Neural cell (in vitro differentiated cells): Measurements from ENCODE around the gene DDOST. TPM values are rescaled to one million over a fixed set of nuclear protein-coding genes. Genes with fewer than 3 reads are reported as not detected.

ENCODE experiments used
- H2AFZ ChIP-seq: fragments of 200-600, 300-800 bp; sonication (generic), shearing (Covaris generic); 2 replicates; pipeline ENCODE4 v1.6.0; 2014; ENCODE audit warnings: low read depth, mild to moderate bottlenecking, antibody characterized with exemption, low read length, moderate library complexity
- H3F3A ChIP-seq: fragments of 200-600 bp; shearing (Covaris generic); 2 replicates; pipeline ENCODE4 v1.6.1; 2016; ENCODE audit warnings: mild to moderate bottlenecking, moderate library complexity, mixed read lengths, antibody characterized with exemption, low read length; ENCODE audit not compliant: insufficient read depth, poor library complexity, severe bottlenecking
- H3K27ac ChIP-seq: fragments of 200-600, 300-800 bp; sonication (generic), shearing (Covaris generic); 2 replicates; pipeline ENCODE4 v1.5.1; 2014; ENCODE audit warnings: mild to moderate bottlenecking, low read length, moderate library complexity
- H3K27me3 ChIP-seq: fragments of 300-800, 200-600 bp; sonication (generic), shearing (Covaris generic); 2 replicates; pipeline ENCODE4 v1.6.0; 2014; ENCODE audit warnings: mild to moderate bottlenecking, low read depth, low read length, moderate library complexity; ENCODE audit not compliant: insufficient read depth
- H3K36me3 ChIP-seq: fragments of 300-800, 200-600 bp; sonication (generic), shearing (Covaris generic); 2 replicates; pipeline ENCODE4 v1.5.1; 2014; ENCODE audit warnings: mild to moderate bottlenecking, antibody characterized with exemption, low read length, moderate library complexity; ENCODE audit not compliant: insufficient read depth
- H3K4me2 ChIP-seq: fragments of 300-800, 200-600 bp; sonication (generic), shearing (Covaris generic); 2 replicates; pipeline ENCODE4 v1.6.0; 2014; ENCODE audit warnings: mild to moderate bottlenecking, low read length
- H3K4me3 ChIP-seq: fragments of 300-800, 200-600 bp; sonication (generic), shearing (Covaris generic); 2 replicates; pipeline ENCODE4 v1.5.1; 2014; ENCODE audit warnings: mild to moderate bottlenecking, low read length, moderate library complexity
- H3K79me2 ChIP-seq: fragments of 200-600 bp; shearing (Covaris generic); replicated peaks from 2 replicates; pipeline ENCODE4 v1.6.0; 2014; ENCODE audit warnings: mild to moderate bottlenecking, low read length, moderate library complexity; ENCODE audit not compliant: insufficient read depth
- H3K9ac ChIP-seq: fragments of 300-800, 200-600 bp; sonication (generic), shearing (Covaris generic); 2 replicates; pipeline ENCODE4 v1.6.1; 2016; ENCODE audit warnings: mild to moderate bottlenecking, low read length, mixed read lengths
- H3K9me2 ChIP-seq: fragments of 200-600 bp; shearing (Covaris generic); 2 replicates; pipeline ENCODE4 v1.6.1; 2016; ENCODE audit warnings: mild to moderate bottlenecking, low read length, mixed read lengths; ENCODE audit not compliant: insufficient read depth
- H3K9me3 ChIP-seq: fragments of 200-600, 300-800 bp; sonication (generic), shearing (Covaris generic); 2 replicates; pipeline ENCODE4 v1.6.1; 2016; ENCODE audit warnings: mild to moderate bottlenecking, mixed run types, low read length, moderate library complexity, mixed read lengths
- H4K20me1 ChIP-seq: fragments of 200-600 bp; shearing (Covaris generic); 2 replicates; pipeline ENCODE4 v1.6.1; 2016; ENCODE audit warnings: mild to moderate bottlenecking, mixed run types; ENCODE audit not compliant: insufficient read depth
- EP300 ChIP-seq: fragments of 450-650 bp; conservative IDR thresholded peaks from 2 replicates; pipeline ENCODE4 v1.6.1; 2014; ENCODE audit warnings: antibody characterized with exemption, mild to moderate bottlenecking, moderate library complexity; ENCODE audit not compliant: poor library complexity, severe bottlenecking
- EZH2 ChIP-seq: fragments of 200-600, 300-800 bp; shearing (Covaris generic), sonication (generic); IDR thresholded peaks from 2 replicates; pipeline ENCODE4 v1.6.1; 2014; ENCODE audit warnings: antibody characterized with exemption, low read length, borderline replicate concordance, mild to moderate bottlenecking; ENCODE audit not compliant: insufficient read depth, poor library complexity, severe bottlenecking
- MXI1 ChIP-seq: fragments of 450-650 bp; conservative IDR thresholded peaks from 2 replicates; pipeline ENCODE4 v1.6.1; 2014; ENCODE audit warnings: antibody characterized with exemption, mild to moderate bottlenecking; ENCODE audit not compliant: poor library complexity, severe bottlenecking
- POLR2AphosphoS5 ChIP-seq: IDR thresholded peaks from 2 replicates; pipeline ENCODE4 v1.6.1; 2012
- RAD21 ChIP-seq: fragments of 450-650 bp; conservative IDR thresholded peaks from 2 replicates; pipeline ENCODE4 v1.6.1; 2014; ENCODE audit warnings: antibody characterized with exemption, mild to moderate bottlenecking, moderate library complexity
- REST ChIP-seq: IDR thresholded peaks from 2 replicates; pipeline ENCODE4 v1.6.1; 2012; ENCODE audit warnings: borderline replicate concordance
- SMC3 ChIP-seq: fragments of 450-650 bp; conservative IDR thresholded peaks from 2 replicates; pipeline ENCODE4 v1.6.1; 2014; ENCODE audit warnings: antibody characterized with exemption, mild to moderate bottlenecking, moderate library complexity; ENCODE audit not compliant: poor library complexity
- TAF1 ChIP-seq: IDR thresholded peaks from 2 replicates; pipeline ENCODE4 v1.6.1; 2012; ENCODE audit warnings: low read depth
- polyA plus RNA-seq: library from polyadenylated mRNA; depleted of rRNA; stranded (reverse); fragments of >200 nt; gene quantifications from 2 replicates; pipeline ENCODE4 v1.2.3, GENCODE V29; 2014
- TF ChIP-seq, protein P1 (sequence below): fragments of 450-650 bp; IDR thresholded peaks from 2 replicates; pipeline ENCODE4 v1.5.1; 2014; ENCODE audit warnings: antibody characterized with exemption, mild to moderate bottlenecking, moderate library complexity; ENCODE audit not compliant: poor library complexity, severe bottlenecking

The DDOST gene
- polyA plus RNA-seq, 1 donor from 2014 or later: 177 TPM

DNA sequence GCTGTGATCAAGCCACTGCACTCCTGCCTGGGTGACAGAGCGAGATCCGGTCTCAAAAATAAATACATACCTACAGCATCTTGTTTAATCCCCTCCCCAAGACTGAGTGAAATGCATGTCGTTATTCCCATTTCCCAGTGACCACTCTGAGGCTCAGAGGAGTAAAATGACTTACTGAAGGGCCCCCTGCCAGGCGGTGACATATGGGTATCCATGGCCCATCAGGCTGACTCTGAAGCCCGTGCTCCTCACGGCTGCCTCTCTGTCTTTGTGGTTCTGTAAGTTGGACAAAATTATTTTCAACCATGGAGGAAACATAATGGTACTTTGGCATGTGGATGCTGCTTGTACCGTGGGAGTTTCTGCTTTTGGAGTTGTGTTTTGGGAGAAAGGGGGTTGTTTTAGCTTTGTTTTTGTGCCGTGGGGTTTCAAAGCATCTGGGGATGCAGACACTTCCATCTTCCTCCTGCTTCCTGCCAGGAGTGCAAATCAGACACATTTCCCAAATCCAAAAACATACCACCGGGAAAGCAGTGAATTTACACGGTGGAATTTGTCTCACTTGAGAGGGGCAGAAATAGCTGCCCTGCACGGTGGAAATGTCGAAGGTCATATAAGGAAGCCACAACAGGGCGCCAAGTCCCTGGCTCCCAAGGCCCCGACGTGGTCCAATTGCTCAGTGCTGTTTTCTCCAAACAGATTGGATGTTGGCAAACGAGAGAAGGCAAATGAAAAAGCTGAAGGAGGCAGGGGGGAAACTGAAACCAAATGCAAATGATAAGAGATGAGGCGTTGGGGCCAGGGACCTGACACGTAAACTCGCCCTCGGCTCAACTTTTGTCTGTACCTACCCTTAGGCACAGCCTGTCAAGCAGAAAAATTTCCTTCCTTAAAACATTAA, 45.0 kb downstream of the DDOST start:
- Histone ChIP-seq H3K27ac (no peak overlapping the region), H3K4me2 (no peak overlapping the region), H3K79me2 (no peaks in the 10 kb centered on the region), H4K20me1 (no peaks in the 10 kb centered on the region), H3K9me3 (no peaks in the 10 kb centered on the region), H3K27me3 (no peaks in the 10 kb centered on the region), H3K9ac (no peak overlapping the region), H2AFZ (no peak overlapping the region), H3K9me2 (no peaks in the 10 kb centered on the region), H3F3A (no peaks in the 10 kb centered on the region), H3K36me3 (no peaks in the 10 kb centered on the region), H3K4me3 (no peak overlapping the region)
- TF ChIP-seq POLR2AphosphoS5 (no peak), EZH2 (no peak), SMC3 (no peak)

GRCh38 chr1:20614131-20614579, 47.0 kb downstream of the DDOST start:
- H3K9me3 ChIP-seq: no peaks in the 10 kb centered on the region
- H3F3A ChIP-seq: no peaks in the 10 kb centered on the region
- no peak overlapping the region for H3K4me2 ChIP-seq
- H4K20me1 ChIP-seq: no peaks in the 10 kb centered on the region
- TF ChIP-seq RAD21 (no peak), SMC3 (no peak), POLR2AphosphoS5 (no peak)
- TF ChIP-seq, protein P1, sequence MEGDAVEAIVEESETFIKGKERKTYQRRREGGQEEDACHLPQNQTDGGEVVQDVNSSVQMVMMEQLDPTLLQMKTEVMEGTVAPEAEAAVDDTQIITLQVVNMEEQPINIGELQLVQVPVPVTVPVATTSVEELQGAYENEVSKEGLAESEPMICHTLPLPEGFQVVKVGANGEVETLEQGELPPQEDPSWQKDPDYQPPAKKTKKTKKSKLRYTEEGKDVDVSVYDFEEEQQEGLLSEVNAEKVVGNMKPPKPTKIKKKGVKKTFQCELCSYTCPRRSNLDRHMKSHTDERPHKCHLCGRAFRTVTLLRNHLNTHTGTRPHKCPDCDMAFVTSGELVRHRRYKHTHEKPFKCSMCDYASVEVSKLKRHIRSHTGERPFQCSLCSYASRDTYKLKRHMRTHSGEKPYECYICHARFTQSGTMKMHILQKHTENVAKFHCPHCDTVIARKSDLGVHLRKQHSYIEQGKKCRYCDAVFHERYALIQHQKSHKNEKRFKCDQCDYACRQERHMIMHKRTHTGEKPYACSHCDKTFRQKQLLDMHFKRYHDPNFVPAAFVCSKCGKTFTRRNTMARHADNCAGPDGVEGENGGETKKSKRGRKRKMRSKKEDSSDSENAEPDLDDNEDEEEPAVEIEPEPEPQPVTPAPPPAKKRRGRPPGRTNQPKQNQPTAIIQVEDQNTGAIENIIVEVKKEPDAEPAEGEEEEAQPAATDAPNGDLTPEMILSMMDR: no peak
- H2AFZ ChIP-seq: no peak overlapping the region
- H3K27ac ChIP-seq: no peak overlapping the region
- no peak overlapping the region for H3K9ac ChIP-seq
- H3K36me3 ChIP-seq: no peaks in the 10 kb centered on the region
- no peaks in the 10 kb centered on the region for H3K27me3 ChIP-seq
- no peak overlapping the region for H3K4me3 ChIP-seq
- H3K9me2 ChIP-seq: no peaks in the 10 kb centered on the region
- H3K79me2 ChIP-seq: no peaks in the 10 kb centered on the region

GRCh38 chr1:20612221-20612746, 48.9 kb downstream of the DDOST start:
- Histone ChIP-seq H3K79me2 (no peaks in the 10 kb centered on the region), H3K9me2 (no peaks in the 10 kb centered on the region)

More at GRCh38 chr1:20612221-20612746, 48.9 kb downstream of the DDOST start:
- Histone ChIP-seq H3K9me3 (no peaks in the 10 kb centered on the region), H3K4me2 (no peak overlapping the region), H3K36me3 (no peaks in the 10 kb centered on the region), H3K27me3 (no peaks in the 10 kb centered on the region), H2AFZ (no peak overlapping the region), H3K4me3 (no peak overlapping the region), H3K9ac (no peak overlapping the region), H3K27ac (no peak overlapping the region), H4K20me1 (no peaks in the 10 kb centered on the region), H3F3A (no peaks in the 10 kb centered on the region)
- TF ChIP-seq, protein P1: no peak
- no peak for TF ChIP-seq RAD21
- no peak for TF ChIP-seq EP300
- no peak for TF ChIP-seq SMC3
- no peak for TF ChIP-seq EZH2
- no peak for TF ChIP-seq REST
- no peak for TF ChIP-seq MXI1
- TF ChIP-seq POLR2AphosphoS5: no peak
- no peak for TF ChIP-seq TAF1
